ENCODE results near the gene HOXC9. TPM values are rescaled to one million over a fixed set of nuclear protein-coding genes. Genes with fewer than 3 reads are reported as not detected.

HOXC9 gene
- total RNA-seq, 1 experiment from 2014 or later, result 6.0 TPM

- peaks cover 18% of the 10 kb centered on the region for H3K4me1 Mint-ChIP-seq (ENCODE audit: insufficient read depth, unreplicated experiment)
- no peak for DNase-seq (ENCODE audit: unreplicated experiment)
- CTCF ChIA-PET, result interaction anchor here (0.7 to 5.6 kb wide), 7 partner anchors 12 to 352 kb away, joined by 3 to 40 read pairs (median 12); partner anchors contain the start of genes HOXC5 and HOXC8
- TF ChIP-seq, protein P1, sequence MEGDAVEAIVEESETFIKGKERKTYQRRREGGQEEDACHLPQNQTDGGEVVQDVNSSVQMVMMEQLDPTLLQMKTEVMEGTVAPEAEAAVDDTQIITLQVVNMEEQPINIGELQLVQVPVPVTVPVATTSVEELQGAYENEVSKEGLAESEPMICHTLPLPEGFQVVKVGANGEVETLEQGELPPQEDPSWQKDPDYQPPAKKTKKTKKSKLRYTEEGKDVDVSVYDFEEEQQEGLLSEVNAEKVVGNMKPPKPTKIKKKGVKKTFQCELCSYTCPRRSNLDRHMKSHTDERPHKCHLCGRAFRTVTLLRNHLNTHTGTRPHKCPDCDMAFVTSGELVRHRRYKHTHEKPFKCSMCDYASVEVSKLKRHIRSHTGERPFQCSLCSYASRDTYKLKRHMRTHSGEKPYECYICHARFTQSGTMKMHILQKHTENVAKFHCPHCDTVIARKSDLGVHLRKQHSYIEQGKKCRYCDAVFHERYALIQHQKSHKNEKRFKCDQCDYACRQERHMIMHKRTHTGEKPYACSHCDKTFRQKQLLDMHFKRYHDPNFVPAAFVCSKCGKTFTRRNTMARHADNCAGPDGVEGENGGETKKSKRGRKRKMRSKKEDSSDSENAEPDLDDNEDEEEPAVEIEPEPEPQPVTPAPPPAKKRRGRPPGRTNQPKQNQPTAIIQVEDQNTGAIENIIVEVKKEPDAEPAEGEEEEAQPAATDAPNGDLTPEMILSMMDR (IDR thresholded peaks at IDR 0.05; ENCODE audit: unreplicated experiment), result no peak
- intact Hi-C loops (cut with micrococcal nuclease), result loop anchor here (1.0 kb wide), 1 partner anchor 14 kb away; no protein-coding TSS in a partner anchor
- H3K9me3 Mint-ChIP-seq (ENCODE audit: unreplicated experiment), result no peaks in the 10 kb centered on the region
- H3K4me3 Mint-ChIP-seq (ENCODE audit: unreplicated experiment), result peak overlapping the region; percentile 98
- H3K27ac Mint-ChIP-seq (ENCODE audit: low read depth, unreplicated experiment), result peak overlapping the region; percentile 98
- POLR2A ChIA-PET, result interaction anchor here (0.7 to 3.1 kb wide), 6 partner anchors 11 to 172 kb away, joined by 3 to 16 read pairs (median 4); partner anchors contain the start of genes HOXC8 and HOXC9
- no peaks in the 10 kb centered on the region for H3K36me3 Mint-ChIP-seq (ENCODE audit: insufficient read depth, unreplicated experiment)
- BruUV-seq (replicated peaks), result no TSS peak
- H3K27me3 Mint-ChIP-seq (ENCODE audit: insufficient read depth, unreplicated experiment), result no peaks in the 10 kb centered on the region
Observed at GRCh38 chr12:54020591-54021405, 20.8 kb downstream of the HOXC9 start.

- Mint-ChIP-seq H3K27me3 (ENCODE audit: insufficient read depth, unreplicated experiment) (no peaks in the 10 kb centered on the region), H3K36me3 (ENCODE audit: insufficient read depth, unreplicated experiment) (no peaks in the 10 kb centered on the region), H3K4me1 (ENCODE audit: insufficient read depth, unreplicated experiment) (peaks cover 18% of the 10 kb centered on the region), H3K27ac (ENCODE audit: low read depth, unreplicated experiment) (peak overlapping the region; percentile 89), H3K9me3 (ENCODE audit: unreplicated experiment) (no peaks in the 10 kb centered on the region), H3K4me3 (ENCODE audit: unreplicated experiment) (peak overlapping the region; percentile 98)
- DNase-seq (ENCODE audit: unreplicated experiment), result no peak
- CTCF ChIA-PET, result interaction anchor here (0.6 to 5.6 kb wide), 8 partner anchors 11 to 190 kb away, joined by 3 to 40 read pairs (median 8); partner anchors contain the start of genes HOXC5 and HOXC8
- intact Hi-C loops (cut with micrococcal nuclease), result loop anchor here (1.0 kb wide), 1 partner anchor 15 kb away; no protein-coding TSS in a partner anchor
- POLR2A ChIA-PET, result interaction anchor here (0.7 to 3.1 kb wide), 9 partner anchors 8 to 171 kb away, joined by 3 to 16 read pairs (median 5); partner anchors contain the start of genes HOXC5, HOXC8, HOXC9 and SMUG1
- no TSS peak for BruUV-seq (replicated peaks)
- TF ChIP-seq, protein P1 (IDR thresholded peaks at IDR 0.05; ENCODE audit: unreplicated experiment), result peak; percentile 22
Observed at GRCh38 chr12:54021432-54022013, 21.6 kb downstream of the HOXC9 start.

DNA sequence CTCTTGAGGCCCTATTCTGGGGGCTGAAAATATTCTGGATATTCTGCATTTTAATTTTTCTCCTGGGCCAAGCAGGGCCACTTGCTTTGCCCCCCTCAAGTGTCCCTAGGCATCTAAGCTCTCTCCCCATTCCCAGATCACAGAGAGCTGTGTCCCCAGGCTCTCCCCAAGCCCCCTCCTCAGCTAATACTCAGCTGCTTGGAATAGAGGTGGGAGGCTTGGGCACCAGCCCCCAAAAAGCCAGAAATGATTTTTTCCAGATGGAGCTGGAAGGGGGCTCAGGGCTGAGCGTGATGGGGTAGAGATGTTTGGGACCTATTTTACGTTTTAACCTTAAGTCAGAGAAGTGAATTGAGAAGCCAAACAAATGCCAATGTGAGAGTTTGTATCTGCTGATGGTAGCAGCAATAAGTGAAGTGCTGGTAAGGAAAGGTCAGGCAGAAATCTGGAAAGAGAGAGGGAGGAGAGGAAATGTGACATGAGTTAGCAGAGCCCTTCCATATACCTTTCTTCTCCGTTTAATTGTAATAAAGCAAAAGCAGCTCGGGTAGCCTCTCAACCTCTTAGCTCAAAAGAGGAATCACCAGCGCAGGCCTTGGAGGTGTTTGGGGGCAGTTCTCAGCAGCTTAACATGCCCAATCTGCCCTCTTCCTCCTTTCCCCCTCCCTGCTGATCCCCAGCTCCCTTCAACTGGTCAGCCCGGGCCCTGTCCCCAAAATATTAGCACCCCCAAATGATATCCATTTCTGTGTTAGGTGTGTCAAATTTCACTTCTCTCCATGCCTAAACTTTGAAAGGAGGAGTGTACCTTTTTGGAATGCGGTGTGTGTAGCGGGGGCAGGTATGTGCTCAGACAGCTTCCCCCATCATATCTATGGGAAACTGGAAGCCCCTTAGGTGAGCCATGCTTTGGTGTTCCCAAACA lies 23.3 kb downstream of the HOXC9 start:
- no peaks in the 10 kb centered on the region for H3K36me3 Mint-ChIP-seq (ENCODE audit: insufficient read depth, unreplicated experiment)
- ChIA-PET POLR2A (interaction anchor here (1.0 to 1.6 kb wide), 3 partner anchors 10 to 296 kb away, joined by 3 to 8 read pairs (median 4); partner anchors contain the start of genes CALCOCO1 and HOXC5), CTCF (interaction anchor here (0.6 to 5.6 kb wide), 17 partner anchors 9 to 356 kb away, joined by 3 to 40 read pairs (median 4); partner anchors contain the start of genes HOXC5 and HOXC8)
- no peaks in the 10 kb centered on the region for H3K27me3 Mint-ChIP-seq (ENCODE audit: insufficient read depth, unreplicated experiment)
- TF ChIP-seq, protein P1 (IDR thresholded peaks at IDR 0.05; ENCODE audit: unreplicated experiment), result no peak
- H3K27ac Mint-ChIP-seq (ENCODE audit: low read depth, unreplicated experiment), result no peak overlapping the region
- H3K4me3 Mint-ChIP-seq (ENCODE audit: unreplicated experiment), result no peak overlapping the region
- no peak for DNase-seq (ENCODE audit: unreplicated experiment)
- BruUV-seq (replicated peaks), result no TSS peak
- peaks cover 18% of the 10 kb centered on the region for H3K4me1 Mint-ChIP-seq (ENCODE audit: insufficient read depth, unreplicated experiment)
- no peaks in the 10 kb centered on the region for H3K9me3 Mint-ChIP-seq (ENCODE audit: unreplicated experiment)
- intact Hi-C loops (cut with micrococcal nuclease), result no loop called here
